NCI-H1436 treated with DMSO at 0.1 percent for 48 hours (cell line): Measurements from ENCODE around the gene IFI44L.

Source experiments
- DNase-seq: peaks from one replicate; lab custom pipeline; 2025; lab: John Stamatoyannopoulos, UW

Gene IFI44L

GRCh38 chr1:78688697-78689096, 68.4 kb downstream of the IFI44L start:
- DNase-seq: no peak

- no peak for DNase-seq
Measured at GRCh38 chr1:78690516-78690915, 70.3 kb downstream of the IFI44L start.

GRCh38 chr1:78691995-78692747, 71.9 kb downstream of the IFI44L start:
- DNase-seq: no peak
